ENCODE measurements around the gene RYK.

GRCh38 chr3:134216191-134216764, 34.4 kb downstream of the RYK start:
- TF ChIP-seq KAT7 (CRISPR knock-in tag; IDR thresholded peaks at IDR 0.05; ENCODE audit: borderline replicate concordance) = no peak
- no peak for TF ChIP-seq FOXJ3 (CRISPR knock-in tag; IDR thresholded peaks at IDR 0.05; ENCODE audit: borderline replicate concordance)
